A673 (cell line): ENCODE results near the gene SLC66A2. TPM values are rescaled to one million over a fixed set of nuclear protein-coding genes. Genes with fewer than 3 reads are reported as not detected.

ENCODE experiments used
- BruUV-seq: library from RNA; stranded (reverse); fragments of 400-500 nt; replicated peaks from 2 replicates; lab custom pipeline; 2021; lab: Mats Ljungman, UMichigan
- CTCF ChIA-PET: fragments of 300-600 bp; sonication (Branson Sonifier 250); formaldehyde crosslinking; loops from one replicate; lab custom pipeline; 2022; ENCODE audit warnings: antibody characterized with exemption; lab: Charles Lee
- POLR2A ChIA-PET: fragments of 300-600 bp; sonication (Branson Sonifier 250); formaldehyde crosslinking; loops from one replicate; lab custom pipeline; 2022; ENCODE audit warnings: antibody characterized with exemption; ENCODE audit not compliant: low non-redundant PET; lab: Charles Lee
- DNase-seq: peaks from one replicate; pipeline ENCODE4 v3.0.0-alpha.2; 2015; ENCODE audit warnings: low spot score
- H3K27ac ChIP-seq: fragments of 200-600 bp; sonication (generic); 2 replicates; pipeline ENCODE4 v1.5.1; 2016; ENCODE audit warnings: mixed run types, low read depth, mild to moderate bottlenecking, mixed read lengths, antibody characterized with exemption, low read length; ENCODE audit not compliant: poor library complexity, severe bottlenecking
- H3K27me3 ChIP-seq: fragments of 200-600 bp; sonication (generic); replicated peaks from 2 replicates; pipeline ENCODE4 v1.6.1; 2017; ENCODE audit warnings: mixed run types, low read depth, mild to moderate bottlenecking, mixed read lengths, antibody characterized with exemption, low read length; ENCODE audit not compliant: insufficient read depth, poor library complexity
- H3K36me3 ChIP-seq: fragments of 200-600 bp; sonication (generic); 2 replicates; pipeline ENCODE4 v1.6.1; 2016; ENCODE audit warnings: mixed run types, mild to moderate bottlenecking, mixed read lengths, antibody characterized with exemption, low read length; ENCODE audit not compliant: insufficient read depth, poor library complexity, severe bottlenecking
- H3K4me1 ChIP-seq: fragments of 200-600 bp; sonication (generic); 2 replicates; pipeline ENCODE4 v1.6.1; 2017; ENCODE audit warnings: mixed run types, mild to moderate bottlenecking, mixed read lengths, antibody characterized with exemption, low read length; ENCODE audit not compliant: insufficient read depth, poor library complexity, severe bottlenecking
- H3K4me3 ChIP-seq: fragments of 200-600 bp; sonication (generic); 2 replicates; pipeline ENCODE4 v1.5.1; 2016; ENCODE audit warnings: low read depth, mixed run types, mild to moderate bottlenecking, mixed read lengths, low read length; ENCODE audit not compliant: poor library complexity, severe bottlenecking
- H3K9me3 ChIP-seq: fragments of 200-600 bp; sonication (generic); 2 replicates; pipeline ENCODE4 v1.6.1; 2016; ENCODE audit warnings: mixed run types, low read depth, mild to moderate bottlenecking, mixed read lengths, antibody characterized with exemption, low read length; ENCODE audit not compliant: poor library complexity, severe bottlenecking
- EZH2 ChIP-seq: fragments of 200-600 bp; sonication (generic); IDR thresholded peaks from 2 replicates; pipeline ENCODE4 v1.6.1; 2017; ENCODE audit warnings: borderline replicate concordance, low read depth, mild to moderate bottlenecking, mixed read lengths, antibody characterized with exemption, low read length; ENCODE audit not compliant: poor library complexity, severe bottlenecking
- intact Hi-C: fragments of 100-400 bp; cut with micrococcal nuclease; formaldehyde crosslinking; loops from one replicate; pipeline ENCODE4 v1.10.0; 2022; ENCODE audit not compliant: unreplicated experiment
- total RNA-seq: library from RNA; stranded (reverse); gene quantifications from 2 replicates; pipeline ENCODE4 v1.2.3, GENCODE V29; 2021
- TF ChIP-seq, protein P1 (sequence below): fragments of 300-800, 200-600 bp; sonication (generic); conservative IDR thresholded peaks from 2 replicates; pipeline ENCODE4 v1.5.1; 2017; ENCODE audit warnings: low read depth, mild to moderate bottlenecking, antibody characterized with exemption, low read length, moderate library complexity, mixed read lengths

The SLC66A2 gene
- total RNA-seq, 1 experiment from 2014 or later, result 28.0 TPM

DNA sequence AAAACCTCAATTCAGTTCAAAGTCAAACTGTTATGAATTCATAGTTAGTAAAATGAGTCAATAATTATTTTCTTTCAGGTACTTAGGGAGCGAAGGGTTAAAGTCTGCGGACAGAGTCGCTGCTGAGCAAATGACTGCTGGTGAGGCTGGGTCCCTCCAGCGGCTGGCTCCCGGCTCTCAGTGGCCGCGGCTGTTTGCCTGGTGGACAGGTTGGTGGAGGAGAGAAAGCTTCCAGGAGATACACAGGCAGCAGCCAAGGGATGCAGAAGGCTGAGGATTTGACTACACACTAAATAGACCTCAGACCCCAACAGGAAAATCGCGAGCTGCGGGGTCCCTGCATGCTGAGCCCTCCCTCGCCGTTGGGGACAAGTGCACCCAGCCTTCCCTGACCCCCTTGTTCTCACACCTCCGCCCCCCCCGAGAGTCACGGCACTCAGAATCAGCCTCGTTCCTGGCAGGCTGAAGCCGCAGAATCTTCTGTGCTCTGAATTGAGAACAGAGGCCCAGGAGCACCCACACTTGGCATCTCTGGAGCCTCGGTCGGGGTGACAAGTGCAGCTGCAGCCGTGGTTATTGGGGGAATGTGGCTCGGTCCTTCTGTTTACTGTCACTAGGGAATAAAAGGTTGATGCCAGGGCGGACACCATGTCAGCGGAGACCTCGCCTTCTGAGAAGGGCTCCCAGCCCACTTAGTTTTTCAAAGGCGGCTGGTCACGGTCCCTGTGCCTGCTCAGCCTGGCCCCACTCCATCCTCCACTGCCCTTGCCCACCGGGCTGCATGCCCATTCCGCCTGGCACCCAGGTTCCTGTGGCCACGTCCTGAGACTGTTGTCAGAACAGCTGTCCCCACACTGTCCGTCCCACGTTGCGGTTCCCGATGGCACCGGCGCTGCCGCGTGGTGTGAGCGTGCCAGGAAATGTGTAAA is 74.0 kb downstream of the SLC66A2 start:
- BruUV-seq, result no TSS peak
- TF ChIP-seq, protein P1, sequence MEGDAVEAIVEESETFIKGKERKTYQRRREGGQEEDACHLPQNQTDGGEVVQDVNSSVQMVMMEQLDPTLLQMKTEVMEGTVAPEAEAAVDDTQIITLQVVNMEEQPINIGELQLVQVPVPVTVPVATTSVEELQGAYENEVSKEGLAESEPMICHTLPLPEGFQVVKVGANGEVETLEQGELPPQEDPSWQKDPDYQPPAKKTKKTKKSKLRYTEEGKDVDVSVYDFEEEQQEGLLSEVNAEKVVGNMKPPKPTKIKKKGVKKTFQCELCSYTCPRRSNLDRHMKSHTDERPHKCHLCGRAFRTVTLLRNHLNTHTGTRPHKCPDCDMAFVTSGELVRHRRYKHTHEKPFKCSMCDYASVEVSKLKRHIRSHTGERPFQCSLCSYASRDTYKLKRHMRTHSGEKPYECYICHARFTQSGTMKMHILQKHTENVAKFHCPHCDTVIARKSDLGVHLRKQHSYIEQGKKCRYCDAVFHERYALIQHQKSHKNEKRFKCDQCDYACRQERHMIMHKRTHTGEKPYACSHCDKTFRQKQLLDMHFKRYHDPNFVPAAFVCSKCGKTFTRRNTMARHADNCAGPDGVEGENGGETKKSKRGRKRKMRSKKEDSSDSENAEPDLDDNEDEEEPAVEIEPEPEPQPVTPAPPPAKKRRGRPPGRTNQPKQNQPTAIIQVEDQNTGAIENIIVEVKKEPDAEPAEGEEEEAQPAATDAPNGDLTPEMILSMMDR, result no peak
- TF ChIP-seq EZH2, result no peak
- H3K36me3 ChIP-seq, result no peaks in the 10 kb centered on the region
- DNase-seq, result no peak
- H3K27me3 ChIP-seq, result no peaks in the 10 kb centered on the region
- no peak overlapping the region for H3K27ac ChIP-seq
- intact Hi-C loops, result no loop called here
- H3K9me3 ChIP-seq, result no peaks in the 10 kb centered on the region
- H3K4me3 ChIP-seq, result no peak overlapping the region
- H3K4me1 ChIP-seq, result no peaks in the 10 kb centered on the region
- ChIA-PET POLR2A (no interaction called here), CTCF (no interaction called here)

DNA sequence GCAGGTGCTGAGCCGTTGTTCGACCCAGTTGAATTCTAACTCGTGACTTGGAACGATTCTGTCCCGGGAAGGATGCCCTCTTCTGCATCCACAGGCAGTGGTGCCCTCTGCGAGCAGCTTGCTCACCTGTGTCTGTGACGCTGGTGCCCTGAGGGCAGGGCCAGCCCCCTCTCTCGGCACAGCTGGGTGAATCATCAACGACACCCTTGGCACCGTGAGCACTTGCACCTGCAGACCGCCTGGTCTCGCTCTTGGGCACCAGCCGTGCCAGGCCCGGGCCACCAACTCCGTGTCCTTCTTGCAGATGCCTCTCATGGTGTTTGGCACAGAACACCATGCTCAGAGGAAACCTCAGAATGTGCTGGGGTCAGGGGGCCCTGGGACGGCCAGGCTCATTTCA is 75.0 kb downstream of the SLC66A2 start:
- Histone ChIP-seq H3K9me3 (no peaks in the 10 kb centered on the region), H3K4me3 (no peak overlapping the region), H3K27me3 (no peaks in the 10 kb centered on the region), H3K36me3 (no peaks in the 10 kb centered on the region), H3K27ac (no peak overlapping the region), H3K4me1 (no peaks in the 10 kb centered on the region)
- CTCF ChIA-PET, result no interaction called here
- POLR2A ChIA-PET, result no interaction called here
- TF ChIP-seq, protein P1, result no peak
- no peak for TF ChIP-seq EZH2
- intact Hi-C loops, result no loop called here
- DNase-seq, result no peak
- no TSS peak for BruUV-seq

DNA sequence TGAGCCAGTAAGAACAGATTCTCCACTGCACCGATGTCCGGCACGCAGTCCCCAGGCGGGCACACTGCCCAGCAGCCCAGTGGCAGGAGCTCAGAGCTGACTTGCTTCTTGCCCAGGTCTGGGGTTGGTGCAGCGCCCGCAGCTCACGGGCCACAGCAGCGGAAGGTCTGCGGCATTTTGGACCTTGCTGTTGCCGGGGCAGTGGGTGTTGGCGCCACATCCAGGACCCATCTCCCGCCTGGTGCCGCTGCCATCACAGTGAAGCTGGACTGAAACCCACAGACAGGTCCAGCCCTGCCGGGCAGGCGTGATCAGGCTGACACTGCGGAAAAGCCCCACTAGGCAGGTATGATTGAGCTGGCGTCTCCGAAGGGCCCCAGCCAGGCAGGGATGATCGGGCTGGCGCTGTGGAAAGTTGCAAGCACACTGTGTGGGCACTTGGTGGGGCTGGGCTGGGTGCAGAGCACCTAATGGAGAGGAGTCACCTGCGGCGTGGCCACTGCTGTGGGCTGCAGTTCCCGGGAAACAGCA is 75.5 kb downstream of the SLC66A2 start:
- intact Hi-C loops, result no loop called here
- H3K27ac ChIP-seq, result no peak overlapping the region
- no peak for DNase-seq
- no peak overlapping the region for H3K4me3 ChIP-seq
- ChIA-PET POLR2A (no interaction called here), CTCF (no interaction called here)
- no TSS peak for BruUV-seq
- TF ChIP-seq, protein P1, result no peak
- no peak for TF ChIP-seq EZH2
- no peaks in the 10 kb centered on the region for H3K9me3 ChIP-seq
- no peaks in the 10 kb centered on the region for H3K36me3 ChIP-seq
- no peaks in the 10 kb centered on the region for H3K4me1 ChIP-seq
- no peaks in the 10 kb centered on the region for H3K27me3 ChIP-seq
